K562 (cell line): Measurements from ENCODE around the gene C9orf50. TPM values are rescaled to one million over a fixed set of nuclear protein-coding genes. Genes with fewer than 3 reads are reported as not detected.
A peak's percentile ranks its signal among the peaks of the same experiment; 100 is the strongest.

Experiments used
- HMG20B ChIP-seq: fragments of 250-450 bp; sonication (Bioruptor Pico); IDR thresholded peaks from 2 replicates; pipeline ENCODE4 v1.5.0; 2021; ENCODE audit warnings: mild to moderate bottlenecking
- NEUROD1 ChIP-seq: fragments of 150-350 bp; IDR thresholded peaks from 2 replicates; pipeline ENCODE4 v1.6.1; 2014; ENCODE audit warnings: borderline replicate concordance, low read length, low read depth; ENCODE audit not compliant: partially characterized antibody
- NFXL1 ChIP-seq: fragments of 450-650 bp; formaldehyde crosslinking; IDR thresholded peaks from 2 replicates; pipeline ENCODE4 v1.4.0; 2021; ENCODE audit warnings: mild to moderate bottlenecking
- PHB2 ChIP-seq: fragments of 450-650 bp; IDR thresholded peaks from 2 replicates; pipeline ENCODE4 v1.6.1; 2017; ENCODE audit warnings: low read depth
- PHTF2 ChIP-seq: fragments of 250-450 bp; sonication (Bioruptor Pico); IDR thresholded peaks from 2 replicates; pipeline ENCODE4 v1.5.0; 2021; ENCODE audit warnings: mild to moderate bottlenecking
- PRPF4 ChIP-seq: fragments of 200-400 bp; formaldehyde crosslinking; IDR thresholded peaks from one replicate; pipeline ENCODE4 v1.6.1; 2017; ENCODE audit warnings: low read length, low read depth, mild to moderate bottlenecking; ENCODE audit not compliant: insufficient read depth, poor library complexity, severe bottlenecking
- RBBP5 ChIP-seq: fragments of 200-600 bp; sonication (generic); IDR thresholded peaks from 2 replicates; pipeline ENCODE4 v1.6.1; 2012; ENCODE audit warnings: borderline replicate concordance, mild to moderate bottlenecking, low read length, control low read depth, inconsistent platforms; ENCODE audit not compliant: insufficient read depth, poor library complexity, severe bottlenecking
- RBM17 ChIP-seq: fragments of 200-400 bp; formaldehyde crosslinking; IDR thresholded peaks from 2 replicates; pipeline ENCODE4 v1.6.1; 2017; ENCODE audit warnings: low read depth, mild to moderate bottlenecking, low read length, borderline replicate concordance
- RFX5 ChIP-seq: IDR thresholded peaks from 2 replicates; pipeline ENCODE4 v1.6.1; 2011; ENCODE audit warnings: low read depth, mild to moderate bottlenecking, improper control_type of control experiment, low read length
- SP2 ChIP-seq: IDR thresholded peaks from 2 replicates; pipeline ENCODE4 v1.6.1; 2011; ENCODE audit warnings: mild to moderate bottlenecking, low read depth, low read length, moderate library complexity; ENCODE audit not compliant: poor library complexity, severe bottlenecking; ENCODE audit errors: extremely low read depth
- YY1 ChIP-seq, 3 experiments: IDR thresholded peaks; 2 replicates each; pipeline ENCODE4 v1.6.1; 2011; ENCODE audit warnings: low read length in 2 of 3, mild to moderate bottlenecking in 2 of 3, moderate library complexity in 2 of 3, borderline replicate concordance in 1 of 3, control low read depth in 1 of 3, low read depth in 1 of 3; ENCODE audit not compliant: insufficient read depth in 3 of 3, insufficient replicate concordance in 2 of 3, control insufficient read depth in 1 of 3, insufficient read length in 1 of 3; ENCODE audit errors: extremely low read depth in 1 of 3
- ZNF217 ChIP-seq: sonication (generic); formaldehyde crosslinking; IDR thresholded peaks from 2 replicates; pipeline ENCODE4 v1.8.0; 2022; ENCODE audit warnings: mild to moderate bottlenecking, missing genetic modification reagents
- ZNF445 ChIP-seq: fragments of 250-450 bp; sonication (Bioruptor Pico); IDR thresholded peaks from 2 replicates; pipeline ENCODE4 v1.4.0; 2020; ENCODE audit warnings: low read depth, mild to moderate bottlenecking, moderate library complexity
- polyA plus RNA-seq, 8 experiments: library from polyadenylated mRNA; depleted of rRNA in 4 of 8; stranded (reverse) in 5 of 8; unstranded in 3 of 8; fragments of >200 nt; fragmentation: Nextera tagmentation in 2 of 8; fragmentation: Illumina TruSeq in 1 of 8; extraction: Ambion mirVana in 2 of 8; extraction: Trizol in 1 of 8; gene quantifications; 2 replicates each; pipeline versions ENCODE4 v1.2.1 to v1.2.3, GENCODE V29; 2011 to 2014; ENCODE audit warnings: inconsistent platforms in 1 of 8, missing spikeins in 1 of 8
- total RNA-seq, 7 experiments: library from RNA; depleted of rRNA in 6 of 7; stranded (reverse); fragments of >200 nt in 6 of 7; fragmentation: Illumina TruSeq in 2 of 7; extraction: Trizol in 2 of 7; gene quantifications; 2 replicates each; pipeline versions ENCODE4 v1.2.1 to v1.2.3, GENCODE V29; 2011 to 2021; ENCODE audit warnings: low replicate concordance in 1 of 7
- TF ChIP-seq, protein P1 (sequence below): sonication (generic); formaldehyde crosslinking; IDR thresholded peaks from 2 replicates; pipeline ENCODE4 v1.8.0; 2023; ENCODE audit warnings: missing genetic modification reagents, mild to moderate bottlenecking, borderline replicate concordance
- TF ChIP-seq, protein P2 (sequence below): fragments of 250-450 bp; sonication (Bioruptor Pico); IDR thresholded peaks from 2 replicates; pipeline ENCODE4 v1.5.0; 2020; ENCODE audit warnings: mild to moderate bottlenecking
- TF ChIP-seq, protein P3 (sequence below): fragments of 450-650 bp; IDR thresholded peaks from 2 replicates; pipeline ENCODE4 v1.6.1; 2016; ENCODE audit warnings: antibody characterized with exemption

Gene C9orf50
- total and polyA plus RNA-seq, 9 of the 15 experiments (the other 6 are each of a cell fraction or from before 2014, with no cell fraction given) = not detected

DNA sequence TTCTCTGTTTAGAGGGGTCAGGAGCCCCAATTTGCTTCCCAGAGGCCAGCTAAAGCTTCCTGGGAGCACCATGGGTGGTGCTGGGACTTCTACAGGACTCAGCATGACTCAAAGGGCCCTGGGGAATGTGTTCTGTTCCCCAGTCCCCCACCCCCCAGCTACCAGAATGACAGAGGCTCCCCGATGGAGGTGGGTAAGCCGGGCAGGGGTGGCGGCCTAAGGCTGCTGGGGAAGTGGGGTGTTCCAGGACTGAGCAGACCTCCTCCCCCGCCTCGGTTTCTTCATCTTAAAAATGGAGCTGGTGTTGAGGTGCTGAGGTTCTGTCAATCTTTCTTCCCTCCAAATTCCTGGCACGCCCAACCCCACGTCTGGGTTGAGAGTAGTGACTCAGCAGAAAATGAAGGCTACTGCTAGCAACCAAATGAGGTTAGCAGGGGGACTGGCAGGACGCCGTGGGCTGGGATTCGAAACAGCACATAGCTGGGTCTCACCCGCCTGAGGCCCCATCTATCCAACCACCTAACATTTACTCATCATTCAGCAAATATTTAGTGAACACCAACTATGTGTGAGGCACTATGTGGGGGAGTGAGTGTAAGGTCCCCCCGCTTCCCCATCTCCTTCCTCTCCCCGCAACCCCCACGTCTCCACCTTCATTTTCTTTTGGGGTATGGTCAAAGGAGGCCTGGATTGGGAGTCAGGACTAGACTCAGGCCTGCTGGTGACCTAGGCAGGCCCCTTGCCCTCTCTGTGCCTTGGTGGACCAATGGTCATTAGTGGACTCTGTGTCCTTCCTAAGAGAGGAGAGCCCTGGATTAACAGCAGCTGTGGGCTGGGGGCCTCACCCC, 50.2 kb downstream of the C9orf50 start (continued):
- TF ChIP-seq, protein P1, sequence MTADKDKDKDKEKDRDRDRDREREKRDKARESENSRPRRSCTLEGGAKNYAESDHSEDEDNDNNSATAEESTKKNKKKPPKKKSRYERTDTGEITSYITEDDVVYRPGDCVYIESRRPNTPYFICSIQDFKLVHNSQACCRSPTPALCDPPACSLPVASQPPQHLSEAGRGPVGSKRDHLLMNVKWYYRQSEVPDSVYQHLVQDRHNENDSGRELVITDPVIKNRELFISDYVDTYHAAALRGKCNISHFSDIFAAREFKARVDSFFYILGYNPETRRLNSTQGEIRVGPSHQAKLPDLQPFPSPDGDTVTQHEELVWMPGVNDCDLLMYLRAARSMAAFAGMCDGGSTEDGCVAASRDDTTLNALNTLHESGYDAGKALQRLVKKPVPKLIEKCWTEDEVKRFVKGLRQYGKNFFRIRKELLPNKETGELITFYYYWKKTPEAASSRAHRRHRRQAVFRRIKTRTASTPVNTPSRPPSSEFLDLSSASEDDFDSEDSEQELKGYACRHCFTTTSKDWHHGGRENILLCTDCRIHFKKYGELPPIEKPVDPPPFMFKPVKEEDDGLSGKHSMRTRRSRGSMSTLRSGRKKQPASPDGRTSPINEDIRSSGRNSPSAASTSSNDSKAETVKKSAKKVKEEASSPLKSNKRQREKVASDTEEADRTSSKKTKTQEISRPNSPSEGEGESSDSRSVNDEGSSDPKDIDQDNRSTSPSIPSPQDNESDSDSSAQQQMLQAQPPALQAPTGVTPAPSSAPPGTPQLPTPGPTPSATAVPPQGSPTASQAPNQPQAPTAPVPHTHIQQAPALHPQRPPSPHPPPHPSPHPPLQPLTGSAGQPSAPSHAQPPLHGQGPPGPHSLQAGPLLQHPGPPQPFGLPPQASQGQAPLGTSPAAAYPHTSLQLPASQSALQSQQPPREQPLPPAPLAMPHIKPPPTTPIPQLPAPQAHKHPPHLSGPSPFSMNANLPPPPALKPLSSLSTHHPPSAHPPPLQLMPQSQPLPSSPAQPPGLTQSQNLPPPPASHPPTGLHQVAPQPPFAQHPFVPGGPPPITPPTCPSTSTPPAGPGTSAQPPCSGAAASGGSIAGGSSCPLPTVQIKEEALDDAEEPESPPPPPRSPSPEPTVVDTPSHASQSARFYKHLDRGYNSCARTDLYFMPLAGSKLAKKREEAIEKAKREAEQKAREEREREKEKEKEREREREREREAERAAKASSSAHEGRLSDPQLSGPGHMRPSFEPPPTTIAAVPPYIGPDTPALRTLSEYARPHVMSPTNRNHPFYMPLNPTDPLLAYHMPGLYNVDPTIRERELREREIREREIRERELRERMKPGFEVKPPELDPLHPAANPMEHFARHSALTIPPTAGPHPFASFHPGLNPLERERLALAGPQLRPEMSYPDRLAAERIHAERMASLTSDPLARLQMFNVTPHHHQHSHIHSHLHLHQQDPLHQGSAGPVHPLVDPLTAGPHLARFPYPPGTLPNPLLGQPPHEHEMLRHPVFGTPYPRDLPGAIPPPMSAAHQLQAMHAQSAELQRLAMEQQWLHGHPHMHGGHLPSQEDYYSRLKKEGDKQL (CRISPR knock-in tag) = no peak
- TF ChIP-seq, protein P2, sequence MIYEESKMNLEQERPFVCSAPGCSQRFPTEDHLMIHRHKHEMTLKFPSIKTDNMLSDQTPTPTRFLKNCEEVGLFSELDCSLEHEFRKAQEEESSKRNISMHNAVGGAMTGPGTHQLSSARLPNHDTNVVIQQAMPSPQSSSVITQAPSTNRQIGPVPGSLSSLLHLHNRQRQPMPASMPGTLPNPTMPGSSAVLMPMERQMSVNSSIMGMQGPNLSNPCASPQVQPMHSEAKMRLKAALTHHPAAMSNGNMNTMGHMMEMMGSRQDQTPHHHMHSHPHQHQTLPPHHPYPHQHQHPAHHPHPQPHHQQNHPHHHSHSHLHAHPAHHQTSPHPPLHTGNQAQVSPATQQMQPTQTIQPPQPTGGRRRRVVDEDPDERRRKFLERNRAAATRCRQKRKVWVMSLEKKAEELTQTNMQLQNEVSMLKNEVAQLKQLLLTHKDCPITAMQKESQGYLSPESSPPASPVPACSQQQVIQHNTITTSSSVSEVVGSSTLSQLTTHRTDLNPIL (CRISPR knock-in tag) = no peak
- TF ChIP-seq NEUROD1 = peak; percentile 41
- TF ChIP-seq, protein P3, sequence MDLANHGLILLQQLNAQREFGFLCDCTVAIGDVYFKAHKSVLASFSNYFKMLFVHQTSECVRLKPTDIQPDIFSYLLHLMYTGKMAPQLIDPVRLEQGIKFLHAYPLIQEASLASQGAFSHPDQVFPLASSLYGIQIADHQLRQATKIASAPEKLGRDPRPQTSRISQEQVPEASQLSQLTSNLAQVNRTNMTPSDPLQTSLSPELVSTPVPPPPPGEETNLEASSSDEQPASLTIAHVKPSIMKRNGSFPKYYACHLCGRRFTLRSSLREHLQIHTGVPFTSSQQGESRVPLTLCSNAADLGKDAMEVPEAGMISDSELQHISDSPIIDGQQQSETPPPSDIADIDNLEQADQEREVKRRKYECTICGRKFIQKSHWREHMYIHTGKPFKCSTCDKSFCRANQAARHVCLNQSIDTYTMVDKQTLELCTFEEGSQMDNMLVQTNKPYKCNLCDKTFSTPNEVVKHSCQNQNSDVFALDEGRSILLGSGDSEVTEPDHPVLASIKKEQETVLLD = no peak; the same call in 1 of the 2 replicates
- no peak for TF ChIP-seq NFXL1 (CRISPR knock-in tag)
- no peak for TF ChIP-seq RBM17
- TF ChIP-seq PHTF2 = no peak
- TF ChIP-seq RFX5 = no peak
- no peak for TF ChIP-seq PRPF4
- TF ChIP-seq RBBP5 = peak; percentile 58
- TF ChIP-seq ZNF445 = no peak
- no peak for TF ChIP-seq PHB2
- no peak for TF ChIP-seq SP2
- TF ChIP-seq HMG20B (CRISPR knock-in tag) = no peak
- TF ChIP-seq YY1 (IDR thresholded peaks at IDR 0.05; ENCODE audit: borderline replicate concordance in 1 of 3, control insufficient read depth in 1 of 3, extremely low read depth in 1 of 3, insufficient read depth in 3 of 3, insufficient read length in 1 of 3, insufficient replicate concordance in 2 of 3, low read depth in 1 of 3, low read length in 2 of 3) = peak in 1 of 3 experiments; percentile 79
- TF ChIP-seq ZNF217 (CRISPR knock-in tag) = no peak
